Measurements from ENCODE around the gene PCNX2. TPM values are rescaled to one million over a fixed set of nuclear protein-coding genes. Genes with fewer than 3 reads are reported as not detected.

The PCNX2 gene
- total RNA-seq, 2 experiments from 2014 or later = 17.7 to 18.6 TPM

DNA sequence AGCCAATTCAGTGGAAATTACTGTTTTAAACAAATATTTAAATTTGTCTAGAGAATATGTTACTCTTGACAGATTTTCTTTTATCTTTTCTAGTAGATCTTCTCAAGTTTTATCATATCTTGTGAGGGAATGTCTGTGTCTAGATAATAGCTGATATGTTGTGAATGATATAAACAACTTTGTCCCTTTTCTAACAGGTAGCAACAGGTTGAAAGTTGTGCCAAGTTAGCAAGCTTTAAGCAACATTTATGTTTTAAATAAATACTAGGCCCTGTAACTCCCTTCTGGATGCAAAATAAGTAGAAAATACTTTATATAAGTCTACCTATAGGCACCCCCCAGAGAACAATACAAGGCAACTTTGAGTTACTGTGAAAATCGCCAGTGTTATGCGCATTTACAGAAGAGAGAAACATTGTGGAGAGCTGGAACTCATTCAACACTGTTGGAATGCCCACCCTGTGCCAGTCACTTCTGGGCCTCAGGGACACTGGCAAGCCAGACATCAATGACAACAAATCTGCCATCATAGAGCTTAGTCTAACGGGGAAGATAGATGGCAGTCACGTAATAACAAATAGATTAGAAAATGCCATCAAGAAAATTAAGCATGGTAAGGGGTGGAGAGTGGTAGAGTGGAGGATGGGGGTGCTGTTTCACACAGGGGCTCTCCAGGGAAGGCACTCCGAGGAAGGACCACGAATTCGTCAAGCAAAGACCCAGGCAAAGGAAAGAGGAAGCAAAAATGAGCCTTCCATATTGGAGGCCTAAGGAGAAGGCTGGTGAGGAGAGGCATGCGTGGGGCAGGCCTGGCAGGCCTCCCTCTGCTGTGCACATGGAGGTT lies 36.4 kb upstream of the PCNX2 start:
- DNase-seq (no peak), ATAC-seq (no peak)
- Mint-ChIP-seq H3K27ac (no peak overlapping the region), H3K9me3 (ENCODE audit: insufficient read depth) (no peaks in the 10 kb centered on the region), H3K36me3 (ENCODE audit: low read depth) (no peaks in the 10 kb centered on the region), H3K27me3 (ENCODE audit: low read depth) (peaks cover 33% of the 10 kb centered on the region), H3K4me3 (no peak overlapping the region), H3K4me1 (ENCODE audit: low read depth) (peaks cover 6% of the 10 kb centered on the region)
- POLR2A ChIA-PET = no interaction called here
- CTCF ChIA-PET = interaction anchor here (0.7 to 1.7 kb wide), 3 partner anchors 25 to 27 kb away, joined by 4 to 6 read pairs (median 4); no protein-coding TSS in a partner anchor

DNA sequence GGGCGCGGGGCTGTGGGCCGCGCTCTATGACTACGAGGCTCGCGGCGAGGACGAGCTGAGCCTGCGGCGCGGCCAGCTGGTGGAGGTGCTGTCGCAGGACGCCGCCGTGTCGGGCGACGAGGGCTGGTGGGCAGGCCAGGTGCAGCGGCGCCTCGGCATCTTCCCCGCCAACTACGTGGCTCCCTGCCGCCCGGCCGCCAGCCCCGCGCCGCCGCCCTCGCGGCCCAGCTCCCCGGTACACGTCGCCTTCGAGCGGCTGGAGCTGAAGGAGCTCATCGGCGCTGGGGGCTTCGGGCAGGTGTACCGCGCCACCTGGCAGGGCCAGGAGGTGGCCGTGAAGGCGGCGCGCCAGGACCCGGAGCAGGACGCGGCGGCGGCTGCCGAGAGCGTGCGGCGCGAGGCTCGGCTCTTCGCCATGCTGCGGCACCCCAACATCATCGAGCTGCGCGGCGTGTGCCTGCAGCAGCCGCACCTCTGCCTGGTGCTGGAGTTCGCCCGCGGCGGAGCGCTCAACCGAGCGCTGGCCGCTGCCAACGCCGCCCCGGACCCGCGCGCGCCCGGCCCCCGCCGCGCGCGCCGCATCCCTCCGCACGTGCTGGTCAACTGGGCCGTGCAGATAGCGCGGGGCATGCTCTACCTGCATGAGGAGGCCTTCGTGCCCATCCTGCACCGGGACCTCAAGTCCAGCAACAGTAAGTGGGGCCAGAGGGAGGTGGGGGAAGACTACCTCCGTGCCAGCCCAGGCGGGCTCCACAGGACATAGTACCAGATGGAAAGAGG lies 32.8 kb upstream of the PCNX2 start:
- Mint-ChIP-seq H3K36me3 (ENCODE audit: low read depth) (no peaks in the 10 kb centered on the region), H3K4me3 (peak overlapping the region; percentile 53), H3K4me1 (ENCODE audit: low read depth) (peaks cover 9% of the 10 kb centered on the region), H3K27ac (no peak overlapping the region), H3K9me3 (ENCODE audit: insufficient read depth) (no peaks in the 10 kb centered on the region), H3K27me3 (ENCODE audit: low read depth) (peaks cover 39% of the 10 kb centered on the region)
- peak; percentile 27 for DNase-seq
- ChIA-PET CTCF (no interaction called here), POLR2A (no interaction called here)
- peak; percentile 30 for ATAC-seq

- Mint-ChIP-seq H3K27ac (no peak within 1 kb of the TSS), H3K4me1 (ENCODE audit: low read depth) (peaks cover 9% of the 10 kb centered on the region), H3K4me3 (peak within 1 kb of the TSS; percentile 63), H3K36me3 (ENCODE audit: low read depth) (no peaks in the 10 kb centered on the region), H3K27me3 (ENCODE audit: low read depth) (peaks cover 39% of the 10 kb centered on the region), H3K9me3 (ENCODE audit: insufficient read depth) (no peaks in the 10 kb centered on the region)
- ATAC-seq = peak; percentile 62
- CTCF ChIA-PET = no interaction called here
- POLR2A ChIA-PET = no interaction called here
- no peak for DNase-seq
Observed at GRCh38 chr1:233327651-233328141, 32.2 kb upstream of the PCNX2 start, which contains the start of gene MAP3K21. MAP3K21 (plus strand) TSS chr1:233327724; CDS start chr1:233328029, 305 bp downstream.

GRCh38 chr1:233326811-233327650 lies 31.5 kb upstream of the PCNX2 start:
- Mint-ChIP-seq H3K4me1 (ENCODE audit: low read depth) (peaks cover 9% of the 10 kb centered on the region), H3K4me3 (peak overlapping the region; percentile 63), H3K27ac (no peak overlapping the region), H3K36me3 (ENCODE audit: low read depth) (no peaks in the 10 kb centered on the region), H3K27me3 (ENCODE audit: low read depth) (peaks cover 41% of the 10 kb centered on the region), H3K9me3 (ENCODE audit: insufficient read depth) (no peaks in the 10 kb centered on the region)
- CTCF ChIA-PET = no interaction called here
- peak; percentile 92 for ATAC-seq
- POLR2A ChIA-PET = no interaction called here
- DNase-seq = peak; percentile 89

- no peak overlapping the region for H3K27ac Mint-ChIP-seq
- no peak overlapping the region for H3K4me3 Mint-ChIP-seq
- POLR2A ChIA-PET = no interaction called here
- peaks cover 9% of the 10 kb centered on the region for H3K4me1 Mint-ChIP-seq (ENCODE audit: low read depth)
- DNase-seq (no peak), ATAC-seq (no peak)
- H3K36me3 Mint-ChIP-seq (ENCODE audit: low read depth) = no peaks in the 10 kb centered on the region
- peaks cover 39% of the 10 kb centered on the region for H3K27me3 Mint-ChIP-seq (ENCODE audit: low read depth)
- CTCF ChIA-PET = no interaction called here
- no peaks in the 10 kb centered on the region for H3K9me3 Mint-ChIP-seq (ENCODE audit: insufficient read depth)
Observed at GRCh38 chr1:233326319-233326718, 30.8 kb upstream of the PCNX2 start.

DNA sequence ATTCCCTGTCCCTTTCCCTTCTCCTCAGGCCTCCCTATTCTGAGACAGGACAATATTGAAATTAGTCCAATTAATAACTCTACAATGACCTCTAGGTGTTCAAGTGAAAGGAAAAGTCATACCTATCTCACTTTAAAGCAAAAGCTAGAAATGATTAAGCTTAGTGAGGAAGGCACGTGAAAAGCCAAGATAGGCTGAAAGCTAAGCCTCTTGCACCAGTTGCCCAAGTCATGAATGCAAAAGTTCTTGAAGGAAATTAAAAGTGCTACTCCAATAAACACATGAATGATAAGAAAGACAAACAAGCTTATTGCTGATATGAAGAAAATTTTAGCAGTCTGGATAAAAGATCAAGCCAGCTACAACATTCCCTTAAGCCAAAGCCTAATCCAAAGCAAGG lies 28.2 kb upstream of the PCNX2 start:
- CTCF ChIA-PET = interaction anchor here (1.4 kb wide), 1 partner anchor 19 kb away, joined by 7 read pairs; no protein-coding TSS in a partner anchor

DNA sequence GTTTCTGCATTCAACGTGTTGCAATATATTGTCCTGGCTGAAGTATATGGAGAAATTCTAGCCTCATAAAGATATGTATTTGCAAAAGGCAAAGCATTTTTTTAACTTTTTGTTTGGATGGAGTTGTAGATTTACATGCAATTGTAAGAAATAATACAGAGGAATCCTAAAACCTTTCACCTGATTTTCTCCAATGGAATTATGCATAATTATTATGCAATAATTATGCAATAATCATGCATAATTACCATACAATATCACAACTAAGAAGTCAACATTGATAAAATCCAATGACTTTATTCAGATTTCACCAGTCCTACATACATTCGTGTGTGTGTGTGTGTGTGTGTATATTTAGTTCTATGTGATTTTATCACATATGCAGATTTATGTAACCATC lies 24.5 kb upstream of the PCNX2 start:
- H3K36me3 Mint-ChIP-seq (ENCODE audit: low read depth) = no peaks in the 10 kb centered on the region
- CTCF ChIA-PET = no interaction called here
- ATAC-seq (no peak), DNase-seq (no peak)
- H3K4me3 Mint-ChIP-seq = no peak overlapping the region
- peaks cover 41% of the 10 kb centered on the region for H3K27me3 Mint-ChIP-seq (ENCODE audit: low read depth)
- H3K9me3 Mint-ChIP-seq (ENCODE audit: insufficient read depth) = no peaks in the 10 kb centered on the region
- H3K27ac Mint-ChIP-seq = no peak overlapping the region
- no peaks in the 10 kb centered on the region for H3K4me1 Mint-ChIP-seq (ENCODE audit: low read depth)
- POLR2A ChIA-PET = no interaction called here

More for the DNA sequence above, 28.2 kb upstream of the PCNX2 start:
- no peak for ATAC-seq
- DNase-seq = no peak
- H3K36me3 Mint-ChIP-seq (ENCODE audit: low read depth) = no peaks in the 10 kb centered on the region
- H3K27me3 Mint-ChIP-seq (ENCODE audit: low read depth) = peaks cover 34% of the 10 kb centered on the region
- no peak overlapping the region for H3K4me3 Mint-ChIP-seq
- POLR2A ChIA-PET = no interaction called here
- H3K9me3 Mint-ChIP-seq (ENCODE audit: insufficient read depth) = no peaks in the 10 kb centered on the region
- H3K27ac Mint-ChIP-seq = no peak overlapping the region
- H3K4me1 Mint-ChIP-seq (ENCODE audit: low read depth) = peaks cover 5% of the 10 kb centered on the region

DNA sequence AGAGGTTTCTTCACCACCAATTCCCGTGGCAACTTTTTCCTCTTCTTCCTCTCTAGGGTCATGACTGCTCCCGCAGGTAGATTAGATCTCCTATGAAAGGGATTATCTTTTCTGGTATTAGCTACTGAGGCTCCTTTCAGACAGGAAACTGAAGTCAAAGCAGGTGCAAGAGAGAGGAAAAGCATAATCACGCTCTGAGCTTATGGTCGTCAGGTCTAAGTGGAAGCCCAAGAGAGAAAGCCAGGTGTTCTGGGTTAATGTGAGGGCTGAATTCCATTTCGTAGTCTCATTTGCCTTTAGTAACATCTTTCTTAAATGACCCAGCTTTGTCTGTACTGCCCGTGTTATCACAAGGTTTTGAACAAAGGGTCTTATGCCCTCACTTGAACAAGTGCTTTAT lies 23.7 kb upstream of the PCNX2 start:
- Mint-ChIP-seq H3K36me3 (ENCODE audit: low read depth) (no peaks in the 10 kb centered on the region), H3K4me3 (no peak overlapping the region), H3K27me3 (ENCODE audit: low read depth) (peaks cover 42% of the 10 kb centered on the region), H3K9me3 (ENCODE audit: insufficient read depth) (no peaks in the 10 kb centered on the region), H3K4me1 (ENCODE audit: low read depth) (no peaks in the 10 kb centered on the region), H3K27ac (no peak overlapping the region)
- ChIA-PET POLR2A (no interaction called here), CTCF (no interaction called here)
- ATAC-seq = no peak
- DNase-seq = no peak

DNA sequence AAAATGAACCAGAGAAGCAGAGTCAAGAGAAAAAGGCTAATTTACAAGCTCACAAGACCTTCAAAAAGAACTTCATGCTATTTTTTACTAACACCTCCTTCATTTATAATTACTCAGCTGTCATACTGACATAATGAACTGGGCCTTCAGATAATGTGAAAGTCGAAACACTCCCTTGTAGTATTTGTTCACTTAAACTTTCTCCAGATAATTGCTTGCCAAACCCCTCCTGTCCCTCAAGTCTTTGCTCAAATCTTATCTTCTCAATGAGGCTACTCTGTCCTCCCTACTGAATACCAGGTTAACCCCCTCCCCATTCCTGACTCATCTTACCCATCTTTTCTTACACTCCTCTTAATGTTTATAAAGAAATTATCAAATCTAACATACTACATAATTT lies 20.9 kb upstream of the PCNX2 start:
- DNase-seq (no peak), ATAC-seq (no peak)
- peaks cover 45% of the 10 kb centered on the region for H3K27me3 Mint-ChIP-seq (ENCODE audit: low read depth)
- CTCF ChIA-PET = interaction anchor here (0.7 to 2.0 kb wide), 4 partner anchors 10 to 125 kb away, joined by 3 to 8 read pairs (median 4); no protein-coding TSS in a partner anchor
- no peaks in the 10 kb centered on the region for H3K36me3 Mint-ChIP-seq (ENCODE audit: low read depth)
- no peak overlapping the region for H3K4me3 Mint-ChIP-seq
- POLR2A ChIA-PET = interaction anchor here (0.8 kb wide), 1 partner anchor 51 kb away, joined by 3 read pairs; no protein-coding TSS in a partner anchor
- H3K9me3 Mint-ChIP-seq (ENCODE audit: insufficient read depth) = no peaks in the 10 kb centered on the region
- no peak overlapping the region for H3K27ac Mint-ChIP-seq
- H3K4me1 Mint-ChIP-seq (ENCODE audit: low read depth) = no peaks in the 10 kb centered on the region

DNA sequence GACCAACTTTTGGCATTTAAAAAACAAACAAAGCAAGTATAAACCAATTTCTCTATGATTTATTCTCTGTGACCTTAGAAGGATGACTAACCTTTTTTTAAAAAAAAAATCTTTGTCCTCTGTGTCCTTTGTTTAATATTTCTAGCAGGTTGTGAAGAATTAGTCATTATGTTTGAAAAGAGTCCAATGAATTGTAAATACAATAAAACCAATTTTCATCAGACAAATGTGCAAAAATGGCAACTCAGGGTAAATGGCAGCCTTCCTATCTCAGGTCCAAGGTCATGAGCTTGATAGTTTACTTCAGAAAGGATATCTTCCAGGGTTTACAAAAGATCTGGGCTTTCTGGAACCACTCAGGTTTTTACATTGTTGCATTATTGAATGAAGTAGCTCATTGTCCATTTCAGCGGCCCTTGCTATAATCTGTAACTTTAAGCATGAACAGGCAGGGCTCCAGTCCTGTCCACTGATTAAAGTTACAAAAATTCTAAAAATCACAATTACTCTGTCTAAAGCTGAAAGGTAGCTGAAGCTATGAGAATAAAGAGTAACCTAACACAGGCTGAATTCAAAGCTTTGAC lies 20.3 kb upstream of the PCNX2 start:
- CTCF ChIA-PET = interaction anchor here (0.7 to 2.0 kb wide), 4 partner anchors 9 to 125 kb away, joined by 3 to 8 read pairs (median 4); no protein-coding TSS in a partner anchor
- H3K4me1 Mint-ChIP-seq (ENCODE audit: low read depth) = no peaks in the 10 kb centered on the region
- no peak for DNase-seq
- H3K36me3 Mint-ChIP-seq (ENCODE audit: low read depth) = no peaks in the 10 kb centered on the region
- no peak overlapping the region for H3K4me3 Mint-ChIP-seq
- H3K9me3 Mint-ChIP-seq (ENCODE audit: insufficient read depth) = no peaks in the 10 kb centered on the region
- no peak overlapping the region for H3K27ac Mint-ChIP-seq
- POLR2A ChIA-PET = interaction anchor here (0.8 kb wide), 1 partner anchor 51 kb away, joined by 3 read pairs; no protein-coding TSS in a partner anchor
- H3K27me3 Mint-ChIP-seq (ENCODE audit: low read depth) = peaks cover 45% of the 10 kb centered on the region
- no peak for ATAC-seq

All from activated CD8-positive, alpha-beta T cell treated with anti-CD3 and anti-CD28 coated beads, Interleukin-2, amount 10 ng/mL, durations not matched to agents 7 days and 5 days (primary cell).